Breast epithelium (tissue), 3 donors: Measurements from ENCODE around the gene PDYN.

Source experiments
- POLR2A ChIP-seq: fragments of 450-650 bp; IDR thresholded peaks from one replicate; pipeline ENCODE4 v1.6.1; 2016; ENCODE audit warnings: antibody characterized with exemption, mild to moderate bottlenecking, moderate library complexity
- POLR2AphosphoS5 ChIP-seq, 3 donors: sonication (generic); formaldehyde crosslinking; IDR thresholded peaks; one replicate each; pipeline ENCODE4 v1.6.1; 2017; ENCODE audit warnings: antibody characterized with exemption in 3 of 3
- TF ChIP-seq, protein P1 (sequence below), 3 donors: fragments of 450-650 bp; IDR thresholded peaks; one replicate each; pipeline ENCODE4 v1.5.1; 2016 to 2017; ENCODE audit warnings: antibody characterized with exemption in 3 of 3, mild to moderate bottlenecking in 3 of 3, moderate library complexity in 3 of 3

DNA sequence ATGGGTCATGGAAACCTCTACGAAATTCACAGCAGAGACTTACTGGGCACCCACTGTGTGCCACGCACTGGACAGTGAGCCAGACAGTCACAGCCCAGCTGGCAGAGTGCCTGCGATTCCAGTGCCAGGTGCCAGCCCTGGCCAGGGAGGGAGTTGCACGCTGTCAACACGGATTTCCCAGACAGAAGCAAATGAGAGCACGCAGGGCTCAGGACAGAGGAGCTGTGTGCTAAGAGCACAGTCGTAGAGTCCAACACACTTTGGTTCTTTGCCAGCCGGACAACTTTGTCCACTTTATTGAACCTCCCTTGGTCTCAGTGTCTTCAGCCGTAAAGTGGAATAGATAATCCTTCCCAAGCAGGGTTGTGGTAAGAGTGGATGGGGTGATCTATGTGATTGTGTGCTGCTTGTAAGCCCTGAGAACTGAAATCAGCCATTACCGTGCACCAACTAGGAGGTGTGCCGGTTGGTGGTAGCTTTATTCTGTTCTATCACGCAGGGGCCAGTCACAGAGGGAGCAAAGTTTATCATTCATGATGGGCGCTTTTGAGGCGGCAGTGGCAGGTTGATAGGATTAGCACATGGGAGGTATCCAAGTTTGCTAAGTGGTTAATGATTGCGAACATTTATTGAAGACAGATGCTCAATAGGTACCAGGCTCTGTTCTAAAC is 58.0 kb downstream of the PDYN start:
- TF ChIP-seq POLR2AphosphoS5 (IDR thresholded peaks at IDR 0.05): no peak
- TF ChIP-seq, protein P1, sequence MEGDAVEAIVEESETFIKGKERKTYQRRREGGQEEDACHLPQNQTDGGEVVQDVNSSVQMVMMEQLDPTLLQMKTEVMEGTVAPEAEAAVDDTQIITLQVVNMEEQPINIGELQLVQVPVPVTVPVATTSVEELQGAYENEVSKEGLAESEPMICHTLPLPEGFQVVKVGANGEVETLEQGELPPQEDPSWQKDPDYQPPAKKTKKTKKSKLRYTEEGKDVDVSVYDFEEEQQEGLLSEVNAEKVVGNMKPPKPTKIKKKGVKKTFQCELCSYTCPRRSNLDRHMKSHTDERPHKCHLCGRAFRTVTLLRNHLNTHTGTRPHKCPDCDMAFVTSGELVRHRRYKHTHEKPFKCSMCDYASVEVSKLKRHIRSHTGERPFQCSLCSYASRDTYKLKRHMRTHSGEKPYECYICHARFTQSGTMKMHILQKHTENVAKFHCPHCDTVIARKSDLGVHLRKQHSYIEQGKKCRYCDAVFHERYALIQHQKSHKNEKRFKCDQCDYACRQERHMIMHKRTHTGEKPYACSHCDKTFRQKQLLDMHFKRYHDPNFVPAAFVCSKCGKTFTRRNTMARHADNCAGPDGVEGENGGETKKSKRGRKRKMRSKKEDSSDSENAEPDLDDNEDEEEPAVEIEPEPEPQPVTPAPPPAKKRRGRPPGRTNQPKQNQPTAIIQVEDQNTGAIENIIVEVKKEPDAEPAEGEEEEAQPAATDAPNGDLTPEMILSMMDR (IDR thresholded peaks at IDR 0.05): no peak
- no peak for TF ChIP-seq POLR2A
